Upper lobe of left lung (tissue), 6 donors: ENCODE data around the gene CHCHD1. TPM values are rescaled to one million over a fixed set of nuclear protein-coding genes. Genes with fewer than 3 reads are reported as not detected.

Source experiments
- ATAC-seq, 2 donors: fragments of 200-7000 bp; cut with Tn5 transposase; one replicate each; pipeline ENCODE4 v1.9.1; 2022; ENCODE audit warnings: mild to moderate bottlenecking in 2 of 2, moderate library complexity in 2 of 2; ENCODE audit not compliant: low FRiP score in 2 of 2
- DNase-seq, 2 donors: peaks; one replicate each; pipeline ENCODE4 v3.0.0-alpha.2; 2019 to 2020
- H3K27ac ChIP-seq, 4 donors: fragments of 200-600 bp; sonication (generic); one replicate each; pipeline ENCODE4 v1.5.1; 2016 to 2019
- H3K27me3 ChIP-seq, 4 donors: fragments of 200-600 bp; sonication (generic); one replicate each; pipeline ENCODE4 v1.5.1; 2017 to 2019
- H3K36me3 ChIP-seq, 4 donors: fragments of 200-600 bp; sonication (generic); one replicate each; pipeline ENCODE4 v1.5.1; 2016 to 2019
- H3K4me1 ChIP-seq, 4 donors: fragments of 200-600 bp; sonication (generic); one replicate each; pipeline ENCODE4 v1.5.1; 2018 to 2019
- H3K4me3 ChIP-seq, 4 donors: fragments of 200-600 bp; sonication (generic); one replicate each; pipeline ENCODE4 v1.5.1; 2017 to 2019; ENCODE audit warnings: mild to moderate bottlenecking in 2 of 4, moderate library complexity in 1 of 4
- H3K9me3 ChIP-seq, 4 donors: fragments of 200-600 bp; sonication (generic); one replicate each; pipeline ENCODE4 v1.5.1; 2018 to 2019
- CTCF ChIP-seq, 6 experiments: fragments of 450-650 bp in 4 of 6; fragments of 200-600 bp in 2 of 6; sonication (generic) in 2 of 6; IDR thresholded peaks; one replicate each; pipeline ENCODE4 v1.5.1; 2016 to 2019; ENCODE audit warnings: antibody characterized with exemption in 6 of 6
- EP300 ChIP-seq, 4 donors: sonication (generic); formaldehyde crosslinking; IDR thresholded peaks; one replicate each; pipeline ENCODE4 v1.5.1; 2017; ENCODE audit warnings: antibody characterized with exemption in 4 of 4, control low read depth in 2 of 4
- POLR2A ChIP-seq, 4 donors: fragments of 450-650 bp; IDR thresholded peaks; one replicate each; pipeline ENCODE4 v1.5.1; 2016 to 2017; ENCODE audit warnings: antibody characterized with exemption in 4 of 4, mild to moderate bottlenecking in 2 of 4
- POLR2AphosphoS5 ChIP-seq, 2 donors: sonication (generic); formaldehyde crosslinking; IDR thresholded peaks; one replicate each; pipeline ENCODE4 v1.5.1; 2017; ENCODE audit warnings: antibody characterized with exemption in 2 of 2
- WGBS, 2 donors: methylation state at CpG; one replicate each; pipeline ENCODE4 v1.1.5; 2017 to 2018; 5-methylcytosine and 5-hydroxymethylcytosine counted together
- total RNA-seq, 6 donors: library from RNA; depleted of rRNA in 4 of 6; stranded (reverse); fragments of >200 nt in 4 of 6; gene quantifications; one replicate each; pipeline versions ENCODE4 v1.1.0 to v1.2.1, GENCODE V29; 2016 to 2021
- donor health status: DM: no; HTN: no; CAD: no; lungs with moderate emphysema.
- donor health status: DM: no; HTN: yes; CAD: no; lungs with severe emphysema.

CHCHD1 gene
- total RNA-seq, 6 donors from 2014 or later, result 16.8 to 34.9 (median 19.4) TPM

DNA sequence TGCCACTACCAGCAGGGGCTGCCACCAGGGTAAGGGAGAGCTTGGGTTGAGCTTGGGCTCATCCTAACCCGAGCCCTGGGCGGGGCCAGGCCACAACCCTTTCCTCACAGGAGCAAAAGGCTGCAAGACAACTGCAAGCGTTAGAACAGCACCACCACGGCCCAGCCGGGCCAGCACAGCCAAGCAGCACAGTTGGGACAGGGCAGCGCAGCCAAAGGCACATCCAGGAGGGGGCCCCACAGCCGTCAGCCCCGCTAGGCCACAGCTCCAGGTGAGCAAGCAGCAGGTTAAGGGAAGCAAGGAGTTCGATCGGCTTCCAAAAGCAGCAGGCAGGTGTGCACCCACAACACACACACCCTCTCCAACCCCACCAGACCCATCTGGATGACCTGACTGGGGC lies 36.6 kb downstream of the CHCHD1 start:
- peaks cover 8 to 28% (median 17%) of the 10 kb centered on the region in 4 donors for H3K4me1 ChIP-seq
- no peaks in the 10 kb centered on the region for H3K27me3 ChIP-seq
- H3K36me3 ChIP-seq, result peaks cover 0 to 56% (median 28%) of the 10 kb centered on the region in 4 donors
- 80 to 86% methylated on average over 2 to 9 of the region's 10 CpGs for WGBS, 2 donors
- H3K27ac ChIP-seq, result peak overlapping the region in 2 of 4 donors; percentile 12 to 32
- ATAC-seq (no peak), DNase-seq (peak in 1 of 2 donors; percentile 79)
- H3K9me3 ChIP-seq, result no peaks in the 10 kb centered on the region
- H3K4me3 ChIP-seq, result no peak overlapping the region
- no peak for TF ChIP-seq EP300 (IDR thresholded peaks at IDR 0.05)
- no peak for TF ChIP-seq POLR2A (IDR thresholded peaks at IDR 0.05)
- no peak for TF ChIP-seq CTCF (IDR thresholded peaks at IDR 0.05)
- no peak for TF ChIP-seq POLR2AphosphoS5 (IDR thresholded peaks at IDR 0.05)

GRCh38 chr10:73819081-73819480 lies 37.2 kb downstream of the CHCHD1 start:
- 60% methylated on average over 4 to 5 of the region's 5 CpGs for WGBS, 2 donors
- H3K27ac ChIP-seq, result peak overlapping the region; percentile 50 to 65 (median 58)
- no peak for ATAC-seq

GRCh38 chr10:73819513-73820093 lies 37.8 kb downstream of the CHCHD1 start:
- peak; percentile 87 to 92 for DNase-seq
- H3K4me1 ChIP-seq, result peaks cover 8 to 28% (median 17%) of the 10 kb centered on the region in 4 donors
- H3K36me3 ChIP-seq, result peaks cover 0 to 56% (median 34%) of the 10 kb centered on the region in 4 donors
- no peak overlapping the region for H3K4me3 ChIP-seq
- no peaks in the 10 kb centered on the region for H3K27me3 ChIP-seq
- WGBS, 2 donors, result 68 to 85% methylated on average over 9 to 11 of the region's 20 CpGs
- TF ChIP-seq POLR2A (IDR thresholded peaks at IDR 0.05) (no peak), CTCF (IDR thresholded peaks at IDR 0.05) (peak in 2 of 6 experiments; percentile 9 to 23)
- H3K27ac ChIP-seq, result peak overlapping the region; percentile 50 to 65 (median 58)
- H3K9me3 ChIP-seq, result no peaks in the 10 kb centered on the region
- peak; percentile 14 to 86 for ATAC-seq

More at GRCh38 chr10:73819081-73819480, 37.2 kb downstream of the CHCHD1 start:
- no peak overlapping the region for H3K4me3 ChIP-seq
- H3K36me3 ChIP-seq, result peaks cover 0 to 56% (median 32%) of the 10 kb centered on the region in 4 donors
- TF ChIP-seq CTCF (IDR thresholded peaks at IDR 0.05) (no peak), EP300 (IDR thresholded peaks at IDR 0.05) (no peak), POLR2AphosphoS5 (IDR thresholded peaks at IDR 0.05) (no peak), POLR2A (IDR thresholded peaks at IDR 0.05) (no peak)
- no peaks in the 10 kb centered on the region for H3K9me3 ChIP-seq
- H3K4me1 ChIP-seq, result peaks cover 8 to 28% (median 17%) of the 10 kb centered on the region in 4 donors
- H3K27me3 ChIP-seq, result no peaks in the 10 kb centered on the region
- no peak for DNase-seq

DNA sequence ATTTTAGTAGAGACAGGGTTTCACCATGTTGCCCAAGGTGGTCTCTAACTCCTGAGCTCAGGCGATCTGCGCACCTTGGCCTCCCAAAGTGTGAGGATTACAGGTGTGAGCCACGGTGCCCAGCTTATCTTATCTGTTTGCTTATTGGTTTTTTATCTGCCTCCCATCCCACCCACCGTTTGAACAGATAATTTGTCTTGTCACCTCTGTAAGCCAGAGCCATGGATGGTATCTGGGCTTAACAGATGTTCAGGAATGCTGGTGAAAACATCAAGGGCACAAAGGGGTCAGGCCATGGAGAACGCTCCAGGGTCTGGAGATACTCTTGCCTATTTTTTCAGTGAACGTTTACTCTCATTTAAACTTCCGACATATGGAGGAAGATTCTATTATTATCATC lies 41.5 kb downstream of the CHCHD1 start:
- Histone ChIP-seq H3K4me3 (no peak overlapping the region), H3K9me3 (no peaks in the 10 kb centered on the region), H3K27ac (no peak overlapping the region), H3K4me1 (peaks cover 8 to 18% (median 15%) of the 10 kb centered on the region in 4 donors), H3K27me3 (no peaks in the 10 kb centered on the region), H3K36me3 (peaks cover 4 to 57% (median 36%) of the 10 kb centered on the region in 4 donors)
- ATAC-seq (no peak), DNase-seq (no peak)
- TF ChIP-seq CTCF (IDR thresholded peaks at IDR 0.05) (no peak), EP300 (IDR thresholded peaks at IDR 0.05) (no peak), POLR2A (IDR thresholded peaks at IDR 0.05) (no peak), POLR2AphosphoS5 (IDR thresholded peaks at IDR 0.05) (no peak)
- WGBS, 2 donors, result 86 to 89% methylated on average over 7 of the region's 7 CpGs
